ENCODE results near the gene SIGLEC6. TPM values are rescaled to one million over a fixed set of nuclear protein-coding genes. Genes with fewer than 3 reads are reported as not detected.

SIGLEC6 gene
- total RNA-seq, 2 experiments from 2014 or later = not detected

DNA sequence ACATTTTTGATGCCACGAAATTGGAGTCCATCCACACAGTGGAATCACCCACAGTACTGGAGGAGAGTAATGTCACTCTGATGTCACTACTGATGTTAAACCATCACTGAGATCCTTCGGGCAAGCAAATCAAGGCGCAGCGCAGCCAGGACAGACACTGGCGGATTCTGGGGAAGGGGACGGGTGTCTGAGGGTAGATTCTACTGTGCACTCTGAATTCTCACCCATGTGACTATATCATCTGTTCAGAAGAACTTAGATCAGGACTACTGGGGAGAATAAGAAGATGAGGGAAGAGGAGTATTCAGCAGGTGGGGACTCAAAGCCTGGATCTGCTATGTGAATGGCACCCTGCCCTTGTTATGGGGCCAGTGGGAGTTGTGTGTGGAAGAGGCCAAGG is 12.6 kb upstream of the SIGLEC6 start:
- DNase-seq (no peak), ATAC-seq (no peak)
- no peaks in the 10 kb centered on the region for H3K36me3 Mint-ChIP-seq
- no peak overlapping the region for H3K27ac Mint-ChIP-seq
- CTCF ChIA-PET = no interaction called here
- H3K4me1 Mint-ChIP-seq = peaks cover 29% of the 10 kb centered on the region
- H3K4me3 Mint-ChIP-seq = no peak overlapping the region
- H3K9me3 Mint-ChIP-seq (ENCODE audit: low read depth) = no peaks in the 10 kb centered on the region
- H3K27me3 Mint-ChIP-seq = peaks cover 23% of the 10 kb centered on the region

DNA sequence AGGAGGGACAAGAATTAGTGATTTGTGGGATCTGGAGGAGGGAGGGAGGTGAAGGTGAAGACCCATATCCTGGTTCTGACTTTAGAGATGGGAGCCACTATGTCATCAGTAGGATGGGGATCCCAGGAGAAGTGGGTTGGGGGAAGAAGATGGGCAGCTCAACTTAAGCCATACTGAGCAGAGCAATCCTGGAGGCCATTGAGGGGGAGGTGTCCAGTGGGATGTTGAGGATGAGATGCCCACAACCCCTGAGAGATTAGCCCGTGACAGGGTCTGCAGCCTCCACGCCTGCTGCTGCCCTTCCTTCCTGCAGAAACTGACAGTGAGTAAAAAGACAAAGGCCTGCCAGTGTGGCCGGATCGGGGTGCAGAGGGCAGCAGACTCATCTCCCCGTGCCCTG is 11.2 kb upstream of the SIGLEC6 start:
- no peaks in the 10 kb centered on the region for H3K9me3 Mint-ChIP-seq (ENCODE audit: low read depth)

GRCh38 chr19:51541458-51542357 is 10.2 kb upstream of the SIGLEC6 start:
- DNase-seq (no peak), ATAC-seq (no peak)
- no peak overlapping the region for H3K27ac Mint-ChIP-seq
- CTCF ChIA-PET = no interaction called here
- H3K9me3 Mint-ChIP-seq (ENCODE audit: low read depth) = no peaks in the 10 kb centered on the region
- H3K4me3 Mint-ChIP-seq = no peak overlapping the region
- H3K36me3 Mint-ChIP-seq = no peaks in the 10 kb centered on the region
- peaks cover 40% of the 10 kb centered on the region for H3K27me3 Mint-ChIP-seq
- H3K4me1 Mint-ChIP-seq = peaks cover 9% of the 10 kb centered on the region

More for the DNA sequence above, 11.2 kb upstream of the SIGLEC6 start:
- Mint-ChIP-seq H3K4me1 (peaks cover 19% of the 10 kb centered on the region), H3K27ac (no peak overlapping the region), H3K27me3 (peaks cover 32% of the 10 kb centered on the region), H3K36me3 (no peaks in the 10 kb centered on the region), H3K4me3 (no peak overlapping the region)
- DNase-seq (no peak), ATAC-seq (no peak)
- CTCF ChIA-PET = no interaction called here

GRCh38 chr19:51539821-51540366 is 8.4 kb upstream of the SIGLEC6 start:
- CTCF ChIA-PET = no interaction called here
- ATAC-seq = no peak
- Mint-ChIP-seq H3K9me3 (ENCODE audit: low read depth) (no peaks in the 10 kb centered on the region), H3K4me1 (no peaks in the 10 kb centered on the region), H3K36me3 (no peaks in the 10 kb centered on the region), H3K27ac (no peak overlapping the region), H3K27me3 (peaks cover 52% of the 10 kb centered on the region), H3K4me3 (no peak overlapping the region)
- DNase-seq = no peak

GRCh38 chr19:51535535-51535934 is 4.1 kb upstream of the SIGLEC6 start:
- Mint-ChIP-seq H3K27me3 (peaks cover 70% of the 10 kb centered on the region), H3K4me1 (no peaks in the 10 kb centered on the region), H3K27ac (no peak overlapping the region), H3K4me3 (no peak overlapping the region), H3K9me3 (ENCODE audit: low read depth) (no peaks in the 10 kb centered on the region), H3K36me3 (no peaks in the 10 kb centered on the region)
- no peak for DNase-seq
- CTCF ChIA-PET = no interaction called here
- no peak for ATAC-seq

DNA sequence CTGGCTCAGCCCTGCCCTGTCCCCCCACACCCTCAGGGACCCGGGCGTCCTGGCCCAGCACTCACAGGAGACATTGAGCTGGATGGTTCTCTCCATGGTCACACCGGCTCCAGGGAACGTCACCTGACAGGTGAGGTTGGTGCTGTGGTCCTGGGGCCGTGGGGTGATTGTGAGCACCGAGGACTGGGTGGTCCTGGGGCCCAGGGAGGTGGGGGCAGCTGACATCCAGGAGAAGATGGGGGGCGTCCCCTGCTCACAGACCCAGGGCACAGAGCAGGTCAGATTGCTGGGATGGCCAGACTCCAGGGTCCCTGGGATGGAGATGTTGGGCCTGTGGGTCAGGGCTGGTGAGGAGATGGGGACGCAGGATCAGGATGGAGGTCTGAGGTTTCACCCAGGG is 854 bp downstream of the SIGLEC6 start:
- H3K4me3 Mint-ChIP-seq = no peak overlapping the region
- peaks cover 66% of the 10 kb centered on the region for H3K27me3 Mint-ChIP-seq
- DNase-seq (no peak), ATAC-seq (no peak)
- H3K4me1 Mint-ChIP-seq = no peaks in the 10 kb centered on the region
- no peaks in the 10 kb centered on the region for H3K36me3 Mint-ChIP-seq
- CTCF ChIA-PET = interaction anchor here (1.3 kb wide), 1 partner anchor 15 kb away, joined by 3 read pairs; no protein-coding TSS in a partner anchor
- no peak overlapping the region for H3K27ac Mint-ChIP-seq
- no peaks in the 10 kb centered on the region for H3K9me3 Mint-ChIP-seq (ENCODE audit: low read depth)

DNA sequence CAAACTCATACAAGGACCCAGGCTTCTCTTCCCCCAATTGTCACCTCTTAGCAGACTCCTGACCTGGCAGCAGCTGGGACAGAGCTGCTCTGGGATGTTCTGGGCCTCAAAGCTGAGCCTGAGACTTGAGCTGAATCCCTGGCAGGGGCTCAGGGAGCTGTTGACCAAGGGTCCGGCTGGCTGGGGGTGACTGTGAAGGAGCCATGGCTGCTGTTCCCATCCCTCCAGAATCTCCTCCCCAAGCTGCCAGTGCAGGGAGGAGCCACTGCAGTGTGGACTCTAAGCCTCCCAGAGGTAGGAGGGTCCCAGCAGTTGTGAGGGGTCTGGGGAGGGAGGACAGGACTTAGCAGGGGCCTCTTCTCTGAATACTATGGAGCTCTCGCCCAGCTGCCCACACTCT is 2.2 kb downstream of the SIGLEC6 start:
- Mint-ChIP-seq H3K36me3 (no peaks in the 10 kb centered on the region), H3K4me1 (no peaks in the 10 kb centered on the region), H3K27ac (no peak overlapping the region), H3K4me3 (no peak overlapping the region), H3K27me3 (peaks cover 56% of the 10 kb centered on the region), H3K9me3 (ENCODE audit: low read depth) (no peaks in the 10 kb centered on the region)
- ATAC-seq (no peak), DNase-seq (no peak)
- CTCF ChIA-PET = interaction anchor here (1.3 kb wide), 1 partner anchor 14 kb away, joined by 3 read pairs; no protein-coding TSS in a partner anchor

- Mint-ChIP-seq H3K4me3 (no peak overlapping the region), H3K27ac (no peak overlapping the region), H3K4me1 (no peaks in the 10 kb centered on the region), H3K27me3 (peaks cover 48% of the 10 kb centered on the region), H3K9me3 (ENCODE audit: low read depth) (no peaks in the 10 kb centered on the region), H3K36me3 (no peaks in the 10 kb centered on the region)
- no peak for DNase-seq
- CTCF ChIA-PET = interaction anchor here (2.0 kb wide), 1 partner anchor 10 kb away, joined by 11 read pairs; no protein-coding TSS in a partner anchor
- no peak for ATAC-seq
Measured at GRCh38 chr19:51525651-51526050, 5.8 kb downstream of the SIGLEC6 start.

GRCh38 chr19:51524666-51525264 is 6.7 kb downstream of the SIGLEC6 start:
- DNase-seq (no peak), ATAC-seq (no peak)
- peaks cover 52% of the 10 kb centered on the region for H3K27me3 Mint-ChIP-seq
- no peak overlapping the region for H3K27ac Mint-ChIP-seq
- H3K4me3 Mint-ChIP-seq = no peak overlapping the region
- CTCF ChIA-PET = interaction anchor here (2.0 kb wide), 1 partner anchor 9 kb away, joined by 11 read pairs; no protein-coding TSS in a partner anchor
- no peaks in the 10 kb centered on the region for H3K36me3 Mint-ChIP-seq
- no peaks in the 10 kb centered on the region for H3K9me3 Mint-ChIP-seq (ENCODE audit: low read depth)
- no peaks in the 10 kb centered on the region for H3K4me1 Mint-ChIP-seq

DNA sequence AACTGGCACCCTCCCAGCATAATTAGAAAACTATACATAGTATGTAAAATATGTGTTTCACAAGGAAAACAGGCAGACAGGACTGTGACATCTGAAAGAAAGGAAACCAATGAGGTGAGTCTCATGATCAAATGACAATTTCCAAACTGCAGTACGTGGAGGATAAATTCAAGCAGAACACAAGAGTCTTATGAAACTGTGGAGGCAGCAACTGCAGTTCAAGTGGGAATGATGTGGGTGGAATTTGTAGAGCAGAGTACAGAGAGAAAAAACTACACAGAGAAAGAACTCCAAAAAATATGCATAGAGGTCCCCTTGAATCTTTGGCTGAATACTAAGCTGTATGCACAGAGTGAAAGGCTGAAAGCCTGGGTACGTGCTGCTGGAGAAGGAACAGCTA is 9.7 kb downstream of the SIGLEC6 start:
- peaks cover 3% of the 10 kb centered on the region for H3K9me3 Mint-ChIP-seq (ENCODE audit: low read depth)
- no peak overlapping the region for H3K4me3 Mint-ChIP-seq
- H3K27ac Mint-ChIP-seq = no peak overlapping the region
- no peaks in the 10 kb centered on the region for H3K36me3 Mint-ChIP-seq
- peaks cover 47% of the 10 kb centered on the region for H3K27me3 Mint-ChIP-seq
- CTCF ChIA-PET = interaction anchor here (0.6 kb wide), 1 partner anchor 1122 kb away, joined by 5 read pairs; no protein-coding TSS in a partner anchor
- ATAC-seq (no peak), DNase-seq (no peak)
- H3K4me1 Mint-ChIP-seq = no peaks in the 10 kb centered on the region

- CTCF ChIA-PET = no interaction called here
- Mint-ChIP-seq H3K9me3 (ENCODE audit: low read depth) (peaks cover 3% of the 10 kb centered on the region), H3K4me3 (no peak overlapping the region), H3K27ac (no peak overlapping the region), H3K4me1 (no peaks in the 10 kb centered on the region), H3K36me3 (no peaks in the 10 kb centered on the region), H3K27me3 (peaks cover 46% of the 10 kb centered on the region)
- no peak for DNase-seq
- ATAC-seq = no peak
Measured at GRCh38 chr19:51521357-51521756, 10.1 kb downstream of the SIGLEC6 start.

DNA sequence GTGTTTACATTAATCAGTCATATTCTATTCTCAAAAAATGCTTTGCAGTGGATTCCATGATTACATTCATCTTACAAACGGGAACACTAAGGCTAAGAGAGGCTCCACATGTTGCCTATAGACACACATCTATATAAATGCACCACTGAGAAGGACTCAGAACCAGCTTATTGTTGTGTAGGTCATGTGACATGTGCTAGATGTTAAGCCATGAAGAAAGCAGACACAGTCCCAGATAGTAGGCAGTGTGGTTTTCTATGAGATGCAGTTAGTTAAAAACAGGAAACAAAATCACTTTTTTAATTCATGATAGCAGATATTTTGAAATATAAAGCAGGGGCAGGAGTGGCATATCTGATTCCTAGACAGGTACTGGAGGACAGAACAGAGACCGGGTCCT is 10.7 kb downstream of the SIGLEC6 start:
- peaks cover 3% of the 10 kb centered on the region for H3K9me3 Mint-ChIP-seq (ENCODE audit: low read depth)
- peaks cover 42% of the 10 kb centered on the region for H3K27me3 Mint-ChIP-seq
- CTCF ChIA-PET = no interaction called here
- DNase-seq = no peak
- no peaks in the 10 kb centered on the region for H3K4me1 Mint-ChIP-seq
- H3K4me3 Mint-ChIP-seq = no peak overlapping the region
- no peaks in the 10 kb centered on the region for H3K36me3 Mint-ChIP-seq
- no peak for ATAC-seq
- no peak overlapping the region for H3K27ac Mint-ChIP-seq

- Mint-ChIP-seq H3K4me3 (no peak overlapping the region), H3K9me3 (ENCODE audit: low read depth) (peaks cover 3% of the 10 kb centered on the region), H3K4me1 (peaks cover 9% of the 10 kb centered on the region), H3K27me3 (peaks cover 45% of the 10 kb centered on the region), H3K36me3 (no peaks in the 10 kb centered on the region), H3K27ac (no peak overlapping the region)
- peak; percentile 52 for DNase-seq
- ATAC-seq = peak; percentile 58
- CTCF ChIA-PET = interaction anchor here (0.7 to 5.6 kb wide), 25 partner anchors 9 to 262 kb away, joined by 3 to 66 read pairs (median 4); no protein-coding TSS in a partner anchor
Measured at GRCh38 chr19:51514866-51515481, 16.5 kb downstream of the SIGLEC6 start.

Measured in activated CD8-positive, alpha-beta memory T cell treated with anti-CD3 and anti-CD28 coated beads, Interleukin-2, amount 10 ng/mL, durations not matched to agents 7 days and 5 days (primary cell).